GM21723 (cell line): ENCODE results near the gene TFAP2E.

Source experiments
- ATAC-seq: cut with Tn5 transposase; IDR thresholded peaks from one replicate; pipeline ENCODE4 v1.9.1; 2021; ENCODE audit warnings: mild to moderate bottlenecking, moderate library complexity; ENCODE audit not compliant: unreplicated experiment

Gene TFAP2E

GRCh38 chr1:35592991-35593769 lies 20.1 kb downstream of the TFAP2E start:
- ATAC-seq, result no peak

- no peak for ATAC-seq
Measured at GRCh38 chr1:35594005-35594760, 21.1 kb downstream of the TFAP2E start.

GRCh38 chr1:35595684-35596083 lies 22.6 kb downstream of the TFAP2E start:
- no peak for ATAC-seq

- ATAC-seq, result no peak
Measured at GRCh38 chr1:35597870-35598269, 24.8 kb downstream of the TFAP2E start.

GRCh38 chr1:35598895-35599294 lies 25.8 kb downstream of the TFAP2E start:
- ATAC-seq, result no peak

- no peak for ATAC-seq
Measured at GRCh38 chr1:35599411-35599810, 26.3 kb downstream of the TFAP2E start.

GRCh38 chr1:35600593-35600992 lies 27.5 kb downstream of the TFAP2E start:
- ATAC-seq, result no peak

GRCh38 chr1:35603468-35603867 lies 30.4 kb downstream of the TFAP2E start:
- ATAC-seq, result no peak

GRCh38 chr1:35603941-35604340 lies 30.8 kb downstream of the TFAP2E start:
- no peak for ATAC-seq

GRCh38 chr1:35605071-35605866 lies 32.2 kb downstream of the TFAP2E start:
- no peak for ATAC-seq

- no peak for ATAC-seq
Measured at GRCh38 chr1:35605867-35606182, 32.7 kb downstream of the TFAP2E start.

- ATAC-seq, result no peak
Measured at GRCh38 chr1:35611655-35612054, 38.5 kb downstream of the TFAP2E start.

- ATAC-seq, result no peak
Measured at GRCh38 chr1:35615440-35615839, 42.3 kb downstream of the TFAP2E start.

- ATAC-seq, result no peak
Measured at GRCh38 chr1:35619237-35620121, 46.4 kb downstream of the TFAP2E start.

GRCh38 chr1:35622510-35623178 lies 49.5 kb downstream of the TFAP2E start:
- no peak for ATAC-seq

GRCh38 chr1:35623832-35624231 lies 50.7 kb downstream of the TFAP2E start:
- no peak for ATAC-seq

- no peak for ATAC-seq
Measured at GRCh38 chr1:35629051-35629450, 55.9 kb downstream of the TFAP2E start.

- no peak for ATAC-seq
Measured at GRCh38 chr1:35631396-35631795, 58.3 kb downstream of the TFAP2E start.

- ATAC-seq, result no peak
Measured at GRCh38 chr1:35633547-35633946, 60.4 kb downstream of the TFAP2E start.

GRCh38 chr1:35637401-35637809 lies 64.3 kb downstream of the TFAP2E start:
- ATAC-seq, result no peak
